PFSK-1 (cell line): ENCODE measurements around the gene SPRTN.

Source experiments
- FOXP2 ChIP-seq: optimal IDR thresholded peaks from 2 replicates; pipeline ENCODE3; 2011; ENCODE audit warnings: borderline replicate concordance, control low read depth, inconsistent platforms; ENCODE audit not compliant: insufficient read depth; ENCODE audit errors: extremely low read length, extremely low read depth
- POLR2AphosphoS5 ChIP-seq: IDR thresholded peaks from 2 replicates; pipeline ENCODE4 v1.6.1; 2012; ENCODE audit warnings: low read depth, mild to moderate bottlenecking, control low read depth, low read length, moderate library complexity
- REST ChIP-seq, 2 experiments: IDR thresholded peaks; 2 replicates each; pipeline versions ENCODE4 v1.6.1 to v1.8.0; 2011 to 2012; ENCODE audit warnings: low read depth in 2 of 2, low read length in 2 of 2, control low read depth in 1 of 2, inconsistent platforms in 1 of 2, mild to moderate bottlenecking in 1 of 2, moderate library complexity in 1 of 2; ENCODE audit not compliant: insufficient read depth in 1 of 2
- SIN3A ChIP-seq: IDR thresholded peaks from 2 replicates; pipeline ENCODE4 v1.6.1; 2012; ENCODE audit warnings: mild to moderate bottlenecking, low read length, moderate library complexity, borderline replicate concordance; ENCODE audit not compliant: insufficient read depth
- TAF1 ChIP-seq: IDR thresholded peaks from 2 replicates; pipeline ENCODE4 v1.6.1; 2012; ENCODE audit warnings: low read length, control low read depth, borderline replicate concordance; ENCODE audit not compliant: insufficient read depth

SPRTN gene

GRCh38 chr1:231359113-231359512 is 21.0 kb downstream of the SPRTN start:
- TF ChIP-seq SIN3A: no peak
- TF ChIP-seq TAF1: no peak
- TF ChIP-seq REST (IDR thresholded peaks at IDR 0.05; ENCODE audit: insufficient read depth in 1 of 2, low read depth in 2 of 2, low read length in 2 of 2): no peak
- no peak for TF ChIP-seq FOXP2
- TF ChIP-seq POLR2AphosphoS5: no peak

GRCh38 chr1:231362325-231362724 is 24.2 kb downstream of the SPRTN start:
- no peak for TF ChIP-seq FOXP2

GRCh38 chr1:231363624-231364023 is 25.5 kb downstream of the SPRTN start:
- TF ChIP-seq TAF1: no peak
- TF ChIP-seq FOXP2: no peak
- no peak for TF ChIP-seq POLR2AphosphoS5
- TF ChIP-seq SIN3A: no peak
- TF ChIP-seq REST (IDR thresholded peaks at IDR 0.05; ENCODE audit: insufficient read depth in 1 of 2, low read depth in 2 of 2, low read length in 2 of 2): no peak

DNA sequence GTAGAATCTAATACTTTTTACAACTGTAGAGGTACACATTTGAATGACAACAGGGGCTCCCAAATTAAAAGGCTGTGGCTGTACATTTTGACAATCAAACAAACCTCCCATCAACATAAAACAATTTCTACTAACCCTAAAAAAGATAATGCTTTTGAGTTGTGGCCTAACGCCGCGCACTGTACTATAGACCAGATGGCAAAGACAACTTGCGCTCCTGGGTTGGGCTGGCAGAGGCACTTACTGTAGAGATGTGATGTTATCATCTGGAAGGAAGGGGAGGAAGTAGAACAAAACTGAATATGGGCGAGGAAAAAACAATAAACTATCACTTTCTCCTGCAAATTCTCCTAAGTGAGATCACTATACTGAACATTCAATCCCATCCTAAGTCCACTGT is 26.1 kb downstream of the SPRTN start:
- TF ChIP-seq FOXP2 (no peak), TAF1 (no peak), POLR2AphosphoS5 (no peak), SIN3A (no peak), REST (IDR thresholded peaks at IDR 0.05; ENCODE audit: insufficient read depth in 1 of 2, low read depth in 2 of 2, low read length in 2 of 2) (no peak)

DNA sequence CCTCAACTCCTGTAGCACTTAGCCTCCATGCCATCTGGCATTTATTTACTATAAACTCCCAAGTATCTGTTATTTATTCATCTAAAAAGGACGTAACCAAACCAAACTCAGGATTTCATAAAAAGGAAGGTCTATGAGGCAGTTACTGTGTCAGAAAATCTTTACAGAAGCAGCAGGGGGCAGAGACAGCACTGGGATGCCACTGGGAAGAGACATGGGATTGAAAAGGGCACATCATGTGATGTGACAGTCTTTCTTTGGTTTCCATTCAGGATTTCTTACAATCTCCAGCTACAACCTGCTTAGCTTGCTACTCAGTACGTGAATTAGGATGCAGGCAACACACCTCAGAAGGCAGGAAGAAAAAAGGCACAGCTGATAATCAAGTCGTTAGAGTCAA is 31.2 kb downstream of the SPRTN start:
- no peak for TF ChIP-seq SIN3A
- TF ChIP-seq REST (IDR thresholded peaks at IDR 0.05; ENCODE audit: insufficient read depth in 1 of 2, low read depth in 2 of 2, low read length in 2 of 2): no peak
- TF ChIP-seq TAF1: no peak
